Placental epithelial cell (primary cell): ENCODE measurements around the gene EEF1A1. TPM values are rescaled to one million over a fixed set of nuclear protein-coding genes. Genes with fewer than 3 reads are reported as not detected.

Experiments
- small RNA-seq: library from RNA; depleted of rRNA; stranded (forward); fragments of <200 nt; gene quantifications from one replicate; pipeline ENCODE3, GENCODE V24; 2012
- total RNA-seq: library from RNA; depleted of rRNA; stranded (reverse); fragments of >200 nt; gene quantifications from 2 replicates; pipeline ENCODE4 v1.2.3, GENCODE V29; 2012

EEF1A1 gene
- total RNA-seq, result 13,253 and 21,584 TPM in 2 replicates

DNA sequence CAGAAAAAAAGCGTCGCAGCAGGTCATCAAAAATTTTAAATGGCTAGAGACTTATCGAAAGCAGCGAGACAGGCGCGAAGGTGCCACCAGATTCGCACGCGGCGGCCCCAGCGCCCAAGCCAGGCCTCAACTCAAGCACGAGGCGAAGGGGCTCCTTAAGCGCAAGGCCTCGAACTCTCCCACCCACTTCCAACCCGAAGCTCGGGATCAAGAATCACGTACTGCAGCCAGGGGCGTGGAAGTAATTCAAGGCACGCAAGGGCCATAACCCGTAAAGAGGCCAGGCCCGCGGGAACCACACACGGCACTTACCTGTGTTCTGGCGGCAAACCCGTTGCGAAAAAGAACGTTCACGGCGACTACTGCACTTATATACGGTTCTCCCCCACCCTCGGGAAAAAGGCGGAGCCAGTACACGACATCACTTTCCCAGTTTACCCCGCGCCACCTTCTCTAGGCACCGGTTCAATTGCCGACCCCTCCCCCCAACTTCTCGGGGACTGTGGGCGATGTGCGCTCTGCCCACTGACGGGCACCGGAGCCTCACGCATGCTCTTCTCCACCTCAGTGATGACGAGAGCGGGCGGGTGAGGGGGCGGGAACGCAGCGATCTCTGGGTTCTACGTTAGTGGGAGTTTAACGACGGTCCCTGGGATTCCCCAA, at the start of gene EEF1A1:
Gene EEF1A1 (minus strand): TSS at position 345 of the 663 bp plus-strand sequence. CDS start 1,006 bp downstream, outside the sequence.

Small RNA genes lying within 50 kb of the gene (small RNA-seq; reads per million reads assigned to genes)
- gene AL603910.2, result not detected
- not detected for gene RN7SL827P

Other genes starting within 250 kb of the EEF1A1 start
- gene DPPA5, start 166.8 kb downstream of the EEF1A1 start, total RNA-seq, result not detected in 2 replicates
- gene KHDC3L, start 158.4 kb downstream of the EEF1A1 start, total RNA-seq, result not detected in 2 replicates
- gene OOEP, start 151.1 kb downstream of the EEF1A1 start, total RNA-seq, result 0.33 TPM in 1 of 2 replicates, not detected in the other
- 1.6 and 2.7 TPM in 2 replicates for gene DDX43, start 126.2 kb downstream of the EEF1A1 start, total RNA-seq
- 2.3 and 2.7 TPM in 2 replicates for gene CGAS, start 68.7 kb downstream of the EEF1A1 start, total RNA-seq
- gene MTO1, start 59.3 kb downstream of the EEF1A1 start, total RNA-seq, result 31.0 and 31.8 TPM in 2 replicates
- 14.9 and 29.8 TPM in 2 replicates for gene SLC17A5, start 133.0 kb upstream of the EEF1A1 start, total RNA-seq
- 181 and 202 TPM in 2 replicates for gene CD109, start 175.2 kb upstream of the EEF1A1 start, total RNA-seq